Panc1 (cell line): Measurements from ENCODE around the gene ADH7. TPM values are rescaled to one million over a fixed set of nuclear protein-coding genes. Genes with fewer than 3 reads are reported as not detected.

ENCODE experiments used
- ATAC-seq: fragments of 200-7000 bp; cut with Tn5 transposase; 2 replicates; pipeline ENCODE4 v1.9.1; 2020; ENCODE audit warnings: mild to moderate bottlenecking, moderate library complexity
- BruUV-seq: library from RNA; stranded (reverse); fragments of 400-500 nt; replicated peaks from 2 replicates; lab custom pipeline; 2021; lab: Mats Ljungman, UMichigan
- CTCF ChIA-PET: fragments of 300-600 bp; sonication (Branson Sonifier 250); formaldehyde crosslinking; loops from one replicate; lab custom pipeline; 2022; ENCODE audit warnings: antibody characterized with exemption; lab: Charles Lee
- POLR2A ChIA-PET: fragments of 300-600 bp; sonication (Branson Sonifier 250); formaldehyde crosslinking; loops from one replicate; lab custom pipeline; 2022; ENCODE audit warnings: antibody characterized with exemption; lab: Charles Lee
- DNase-seq: peaks from one replicate; pipeline ENCODE4 v3.0.0-alpha.2; 2010; ENCODE audit warnings: low read depth, low spot score
- H3K27ac ChIP-seq: 2 replicates; pipeline ENCODE4 v1.5.1; 2011; ENCODE audit warnings: mild to moderate bottlenecking, low read length, inconsistent platforms
- H3K27me3 ChIP-seq: fragments of 200-500 bp; sonication (Bioruptor generic); 2 replicates; pipeline ENCODE4 v1.6.0; 2014; ENCODE audit warnings: low read length, inconsistent platforms; ENCODE audit not compliant: control insufficient read depth, insufficient read depth
- H3K36me3 ChIP-seq: fragments of 200-500 bp; sonication (Bioruptor generic); 2 replicates; pipeline ENCODE4 v1.5.1; 2014; ENCODE audit warnings: inconsistent platforms, mild to moderate bottlenecking, low read length, moderate library complexity; ENCODE audit not compliant: control insufficient read depth, insufficient read depth
- H3K4me1 ChIP-seq: 2 replicates; pipeline ENCODE4 v1.5.1; 2011; ENCODE audit warnings: inconsistent platforms, mild to moderate bottlenecking, low read length, moderate library complexity; ENCODE audit not compliant: control insufficient read depth, insufficient read depth
- H3K4me3 ChIP-seq, 2 experiments: 2 replicates each; pipeline ENCODE4 v1.5.1; 2011 to 2012; ENCODE audit warnings: low read depth in 2 of 2, low read length in 2 of 2, mild to moderate bottlenecking in 2 of 2, inconsistent platforms in 1 of 2, moderate library complexity in 1 of 2
- H3K9me3 ChIP-seq: fragments of 200-500 bp; sonication (Bioruptor generic); 2 replicates; pipeline ENCODE4 v1.5.1; 2014; ENCODE audit warnings: low read depth, mild to moderate bottlenecking, inconsistent platforms, low read length, moderate library complexity; ENCODE audit not compliant: control insufficient read depth, insufficient read depth
- TCF7L2 ChIP-seq: IDR thresholded peaks from 2 replicates; pipeline ENCODE4 v1.6.1; 2011; ENCODE audit warnings: mild to moderate bottlenecking, low read depth, low read length, inconsistent platforms
- in situ Hi-C: cut with HindIII; loops from 2 replicates; pipeline ENCODE4 v1.10.0; 2016; ENCODE audit warnings: low sequenced_read_pairs, low pct_unique_long_range_greater_than_20kb
- intact Hi-C: fragments of 100-400 bp; cut with micrococcal nuclease; formaldehyde crosslinking; loops from one replicate; pipeline ENCODE4 v1.10.0; 2022; ENCODE audit not compliant: unreplicated experiment
- total RNA-seq: library from RNA; stranded (reverse); gene quantifications from one replicate; pipeline ENCODE4 v1.2.1, GENCODE V29; 2021; ENCODE audit not compliant: unreplicated experiment

The ADH7 gene
- total RNA-seq, 1 experiment from 2014 or later, result not detected

DNA sequence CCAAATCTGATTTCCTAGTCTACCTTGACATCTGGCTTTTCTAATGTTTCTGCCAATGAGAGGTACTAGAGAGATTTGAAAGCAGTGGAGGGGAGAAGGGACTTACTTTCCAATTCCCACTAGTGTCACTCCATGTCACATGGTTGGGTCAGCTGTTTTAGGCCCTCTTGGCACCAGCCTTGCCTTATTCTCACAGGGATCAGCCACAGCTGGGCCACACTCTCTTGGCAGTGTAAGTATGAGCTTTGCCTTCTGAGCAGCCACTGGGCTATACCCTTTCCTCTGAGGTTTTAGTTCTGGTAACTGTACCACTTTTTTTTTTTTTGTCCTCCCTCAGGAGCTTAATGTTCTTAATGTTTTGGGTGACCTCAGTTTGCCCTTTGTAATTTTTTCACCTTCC, 72.4 kb downstream of the ADH7 start:
- H3K27me3 ChIP-seq, result no peaks in the 10 kb centered on the region
- no peaks in the 10 kb centered on the region for H3K9me3 ChIP-seq
- H3K4me1 ChIP-seq, result no peaks in the 10 kb centered on the region
- no peak for TF ChIP-seq TCF7L2
- H3K36me3 ChIP-seq, result no peaks in the 10 kb centered on the region
- ChIA-PET POLR2A (no interaction called here), CTCF (interaction anchor here (0.6 kb wide), 1 partner anchor 1357 kb away, joined by 3 read pairs; no protein-coding TSS in a partner anchor)
- no TSS peak for BruUV-seq
- H3K4me3 ChIP-seq, result no peak overlapping the region
- intact Hi-C loops, result no loop called here
- in situ Hi-C loops, result no loop called here
- no peak for DNase-seq
- no peak overlapping the region for H3K27ac ChIP-seq
- no peak for ATAC-seq

Other genes with a start within 250 kb of the ADH7 start
- gene ADH6, start 216.1 kb downstream of the ADH7 start, total RNA-seq, result 0.18 TPM
- not detected for gene ADH1A, start 144.4 kb downstream of the ADH7 start, total RNA-seq
- gene ADH1B, start 113.9 kb downstream of the ADH7 start, total RNA-seq, result 0.98 TPM
- not detected for gene ADH1C, start 82.6 kb downstream of the ADH7 start, total RNA-seq
- not detected for gene C4orf17, start 75.7 kb upstream of the ADH7 start, total RNA-seq
- gene TRMT10A, start 128.7 kb upstream of the ADH7 start, total RNA-seq, result 1.4 TPM
- gene MTTP, start 139.5 kb upstream of the ADH7 start, total RNA-seq, result 0.26 TPM
- not detected for gene C4orf54, start 222.5 kb upstream of the ADH7 start, total RNA-seq